Activated CD4-positive, alpha-beta T cell treated with anti-CD3 and anti-CD28 coated beads for 1 hour (primary cell): ENCODE data around the gene HOXC6.
"Not testable (repeated sequence)": the region's sequence is repeated elsewhere in the genome, so short reads cannot be mapped to it uniquely, and the experiment has no call there.

Source experiments
- DNase-seq: peaks from one replicate; pipeline ENCODE4 v3.0.0-alpha.2; 2020

Gene HOXC6

GRCh38 chr12:54031480-54031879 is 3.2 kb downstream of the HOXC6 start:
- no peak for DNase-seq

- no peak for DNase-seq
Observed at GRCh38 chr12:54032086-54032619, 3.9 kb downstream of the HOXC6 start.

- peak; percentile 43 for DNase-seq
Observed at GRCh38 chr12:54032627-54033100, 4.4 kb downstream of the HOXC6 start, which contains the start of gene HOXC5. TSS of gene HOXC5 (plus strand) at chr12:54033050. CDS start at chr12:54033123, 73 bp downstream.

DNA sequence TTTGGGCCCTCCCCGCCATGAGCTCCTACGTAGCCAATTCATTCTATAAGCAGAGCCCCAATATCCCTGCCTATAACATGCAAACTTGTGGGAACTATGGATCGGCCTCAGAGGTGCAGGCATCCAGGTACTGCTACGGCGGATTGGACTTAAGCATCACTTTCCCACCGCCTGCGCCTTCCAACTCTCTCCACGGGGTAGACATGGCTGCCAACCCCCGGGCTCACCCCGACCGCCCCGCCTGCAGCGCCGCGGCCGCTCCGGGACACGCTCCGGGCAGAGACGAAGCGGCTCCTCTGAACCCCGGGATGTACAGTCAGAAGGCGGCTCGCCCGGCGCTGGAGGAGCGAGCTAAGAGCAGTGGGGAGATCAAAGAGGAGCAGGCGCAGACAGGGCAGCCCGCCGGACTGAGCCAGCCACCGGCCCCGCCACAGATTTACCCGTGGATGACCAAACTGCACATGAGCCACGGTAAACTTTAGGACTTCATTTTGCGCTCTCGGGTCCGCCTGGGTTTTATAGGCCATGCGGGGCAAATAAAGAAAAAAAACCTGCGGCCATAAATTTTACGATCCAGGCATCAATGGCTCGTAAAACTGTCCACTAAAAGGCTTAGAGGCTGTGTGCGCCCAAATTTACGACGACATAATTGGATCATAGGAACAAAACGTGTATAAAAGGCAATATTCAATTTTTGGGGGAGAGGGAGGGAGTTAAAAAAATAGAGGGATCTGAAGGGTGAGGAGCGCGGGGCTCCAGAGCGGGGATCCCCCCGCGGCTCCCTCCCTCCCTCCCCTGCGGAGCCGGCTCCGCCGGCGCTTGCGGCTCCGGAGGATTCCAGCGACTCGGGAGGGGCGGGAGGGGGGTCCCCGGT is 5.1 kb downstream of the HOXC6 start:
- no peak for DNase-seq

DNA sequence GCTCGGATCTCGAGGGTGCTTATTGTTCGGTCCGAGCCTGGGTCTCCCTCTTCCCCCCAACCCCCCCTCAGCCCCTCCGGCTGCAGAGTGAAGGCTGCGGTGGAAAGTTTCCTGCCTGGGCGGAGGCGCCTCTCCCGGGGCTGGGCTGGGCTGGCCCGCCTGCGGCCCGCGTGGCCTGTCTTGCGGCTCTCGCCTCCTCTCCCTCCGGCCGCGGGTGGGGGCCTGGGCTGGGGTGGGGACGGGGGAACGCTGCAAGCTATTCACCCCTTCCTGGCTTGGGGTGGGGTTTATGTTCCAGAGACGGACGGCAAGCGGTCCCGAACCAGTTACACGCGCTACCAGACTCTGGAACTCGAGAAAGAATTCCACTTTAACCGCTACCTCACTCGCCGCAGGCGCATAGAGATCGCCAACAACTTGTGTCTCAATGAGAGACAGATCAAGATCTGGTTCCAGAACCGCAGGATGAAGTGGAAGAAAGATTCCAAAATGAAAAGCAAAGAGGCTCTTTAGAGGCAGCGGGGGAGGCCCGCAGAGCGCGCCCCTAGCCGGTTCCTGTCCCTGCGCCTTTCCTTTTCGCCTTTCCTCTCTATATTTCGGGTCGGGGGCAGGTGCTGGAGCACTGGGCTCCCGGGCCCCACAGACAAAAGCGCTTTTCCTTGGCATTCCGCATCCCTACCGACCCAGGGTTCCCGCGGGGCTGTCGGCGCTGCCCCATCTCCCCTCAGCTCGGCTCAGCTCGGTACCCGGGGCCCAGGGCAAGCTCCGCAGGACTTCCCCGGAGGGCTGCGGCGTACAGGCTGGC is 5.9 kb downstream of the HOXC6 start:
- DNase-seq = no peak

DNA sequence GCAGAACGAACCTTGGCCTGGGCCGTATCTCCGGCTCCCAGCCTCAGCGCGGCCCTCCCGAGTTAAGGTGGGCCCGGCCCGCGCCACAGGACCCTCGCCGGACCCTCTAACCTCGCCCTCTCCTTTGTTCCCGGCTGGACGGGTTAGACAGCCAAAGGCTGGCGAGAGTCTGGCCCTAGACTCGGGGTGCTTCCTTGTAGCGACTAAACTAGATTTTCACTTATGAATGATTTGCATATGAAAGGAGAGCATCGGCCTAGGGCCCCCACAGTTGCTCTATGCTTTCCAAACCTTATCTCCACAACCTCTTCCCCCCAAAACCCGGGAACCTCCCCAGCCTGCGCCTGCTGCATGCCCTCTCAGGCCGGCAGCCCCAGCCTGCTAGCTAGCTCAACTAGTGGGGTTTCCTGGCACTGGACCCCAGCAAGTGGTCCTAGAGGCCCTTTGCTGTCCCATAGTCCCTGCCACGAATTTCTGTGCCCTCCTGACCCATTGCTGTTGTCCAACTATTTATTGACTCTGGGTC is 6.6 kb downstream of the HOXC6 start:
- DNase-seq = no peak

DNA sequence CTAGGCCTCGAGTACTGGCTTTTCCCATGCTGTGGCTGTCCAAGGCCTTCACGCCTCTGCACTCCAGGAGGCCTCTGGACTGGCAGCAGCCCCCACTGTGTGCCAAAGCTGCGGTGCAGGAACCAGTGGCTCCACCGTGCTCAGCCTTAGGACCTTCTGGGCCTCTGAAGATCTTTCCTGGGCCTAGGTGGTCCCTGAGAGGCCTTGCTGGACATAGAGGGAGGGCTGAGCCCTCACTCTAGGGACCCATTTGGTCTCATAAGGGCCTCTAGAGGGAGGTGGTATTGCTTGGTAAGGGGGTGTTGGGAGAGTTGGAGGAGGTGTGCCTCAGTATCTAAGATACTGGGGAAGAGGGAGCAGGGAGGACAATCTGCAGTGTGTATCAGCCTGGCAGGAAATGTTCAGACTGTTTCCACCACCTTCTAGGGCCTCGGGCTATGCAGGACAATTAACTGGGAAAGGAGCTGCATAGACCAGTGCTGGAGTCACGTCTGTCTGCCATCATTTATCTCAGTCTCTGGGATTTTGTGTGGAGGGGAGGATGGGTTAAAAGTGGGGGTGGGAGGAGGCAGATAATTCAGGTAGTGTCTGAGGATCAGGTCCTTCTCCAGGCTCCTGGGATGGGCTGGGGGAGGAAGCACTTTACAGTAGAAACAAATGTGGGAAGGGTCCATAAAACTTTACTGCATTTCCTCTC is 7.5 kb downstream of the HOXC6 start:
- DNase-seq = no peak

DNA sequence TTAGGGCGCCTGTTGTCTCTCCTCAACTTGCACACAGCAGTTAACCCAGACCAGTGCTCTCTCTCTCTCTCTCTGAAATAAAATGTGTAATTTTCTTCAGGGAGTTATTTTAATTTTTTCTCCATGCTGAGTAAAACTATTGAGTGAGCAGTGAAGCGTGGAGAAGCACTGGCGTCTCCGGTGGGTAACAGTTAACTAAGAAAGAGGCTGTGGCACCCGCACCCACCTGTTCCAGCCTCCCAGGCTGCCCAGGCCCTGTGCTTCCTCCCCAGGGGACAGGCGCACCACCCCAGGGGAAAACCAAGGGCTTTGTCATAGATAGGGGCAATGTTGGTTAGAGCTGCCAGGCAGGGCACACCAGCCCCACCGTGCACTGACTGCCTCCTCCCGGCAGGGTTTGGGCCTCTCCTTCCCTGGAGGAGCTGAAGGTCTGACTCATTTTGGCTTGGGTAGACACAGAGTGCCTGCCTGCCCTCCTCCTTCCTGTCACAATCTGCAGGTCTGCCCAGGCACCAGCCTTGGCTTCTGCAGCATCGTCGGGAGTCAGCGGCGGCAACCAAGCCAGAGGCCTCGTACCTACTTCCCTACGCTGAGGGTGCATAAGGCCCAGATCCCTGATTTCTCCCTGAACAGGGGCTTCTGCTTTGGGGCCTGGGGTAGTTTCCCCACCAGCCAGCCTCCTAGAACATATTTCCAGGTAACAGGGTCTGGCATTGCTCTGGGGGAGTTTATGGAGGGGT is 8.6 kb downstream of the HOXC6 start:
- DNase-seq = no peak

GRCh38 chr12:54037360-54038283 is 9.4 kb downstream of the HOXC6 start:
- no peak for DNase-seq

DNA sequence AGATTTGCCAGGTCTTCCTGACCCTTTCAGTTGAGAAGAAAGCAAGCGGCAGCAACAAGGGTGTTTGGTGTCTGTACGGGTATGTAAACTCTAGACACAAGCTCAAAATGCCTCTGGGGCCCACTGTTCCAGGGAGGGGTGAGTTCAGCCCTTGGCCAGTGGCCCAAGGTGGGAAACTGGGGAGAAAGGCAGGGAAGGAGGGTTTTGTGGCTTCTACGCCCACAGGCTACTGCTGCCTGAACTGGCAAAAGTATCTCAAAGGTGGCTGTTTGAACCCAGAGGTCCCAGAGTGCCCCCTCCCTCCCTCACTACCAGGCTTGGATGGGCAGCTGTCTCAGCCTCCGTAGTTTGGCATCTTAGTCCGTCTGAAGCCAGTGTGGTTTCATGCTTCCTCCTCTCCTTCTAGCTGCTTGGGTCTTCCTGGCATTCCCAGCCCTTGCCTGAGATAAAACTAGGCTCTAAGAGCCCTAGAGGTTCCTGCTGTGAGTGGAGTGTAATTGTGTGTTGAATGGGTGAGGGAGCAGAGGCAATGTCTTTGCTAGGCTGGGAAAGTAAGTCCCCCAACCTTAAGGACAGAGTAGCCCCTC is 10.1 kb downstream of the HOXC6 start:
- DNase-seq = no peak

DNA sequence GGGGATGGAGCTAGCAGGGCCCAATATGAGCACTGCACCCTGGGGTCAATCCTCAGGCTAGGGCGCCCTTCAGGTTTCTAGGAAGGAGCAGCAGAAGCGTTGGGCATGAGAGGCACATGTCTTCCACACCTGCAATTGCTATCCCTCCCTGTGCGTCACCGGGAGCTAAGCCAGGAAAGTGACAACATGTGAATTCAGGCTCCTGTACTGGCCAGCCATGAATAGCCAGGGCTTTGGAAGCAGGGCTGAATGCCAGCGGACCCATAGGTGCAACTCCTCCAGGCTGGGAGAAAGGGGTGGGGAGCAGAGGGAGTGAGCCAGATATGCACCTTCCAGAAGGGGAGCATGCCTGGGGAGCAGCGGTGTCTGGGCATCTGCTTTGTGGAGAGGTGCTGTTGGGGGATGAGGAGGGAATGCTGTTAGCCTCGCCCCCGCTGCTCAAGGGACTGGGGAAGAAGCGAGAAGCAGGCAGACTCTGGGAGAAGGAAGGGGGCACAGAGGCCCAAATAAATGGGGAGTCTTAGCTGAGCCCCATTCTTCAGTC is 10.7 kb downstream of the HOXC6 start:
- no peak for DNase-seq

GRCh38 chr12:54039417-54040147 is 11.3 kb downstream of the HOXC6 start:
- DNase-seq = no peak

- DNase-seq = no peak
Observed at GRCh38 chr12:54040148-54040494, 11.9 kb downstream of the HOXC6 start.

- DNase-seq = no peak
Observed at GRCh38 chr12:54040648-54041047, 12.4 kb downstream of the HOXC6 start.

DNA sequence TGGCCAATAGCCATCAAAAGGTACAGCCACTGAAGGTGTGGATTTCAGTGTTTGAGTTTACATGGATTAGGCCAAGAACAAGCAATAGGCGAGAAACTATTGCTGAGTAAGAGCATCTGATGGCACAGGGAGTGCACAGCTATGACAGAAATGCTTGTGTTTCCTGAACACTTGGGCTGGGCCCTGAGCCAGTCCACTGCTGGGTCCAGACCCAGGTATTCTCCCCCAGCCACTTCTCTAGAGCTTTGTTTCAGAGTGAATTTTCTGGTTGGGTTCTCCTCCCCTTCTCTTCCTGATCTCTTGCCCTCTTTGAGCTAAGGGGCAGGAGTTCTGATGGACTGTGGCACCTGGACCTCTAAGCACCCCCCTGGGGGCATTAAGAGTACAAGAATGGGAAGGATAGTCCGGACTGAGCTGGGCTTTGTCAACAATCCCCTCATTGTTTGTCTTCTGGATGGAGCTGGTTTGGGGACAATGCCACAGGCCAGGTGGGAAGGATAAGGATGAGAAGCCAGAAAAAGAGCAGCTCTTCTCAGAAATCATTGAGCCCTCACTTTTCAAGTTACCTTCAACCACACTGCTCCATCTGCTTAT is 13.0 kb downstream of the HOXC6 start:
- no peak for DNase-seq

- not testable (repeated sequence) for DNase-seq
Observed at GRCh38 chr12:54042033-54042432, 13.8 kb downstream of the HOXC6 start.

GRCh38 chr12:54042970-54043853 is 15.0 kb downstream of the HOXC6 start:
- no peak for DNase-seq
